SJCRH30 (cell line): ENCODE results near the gene CEP120. TPM values are rescaled to one million over a fixed set of nuclear protein-coding genes. Genes with fewer than 3 reads are reported as not detected.
A peak's percentile ranks its signal among the peaks of the same experiment; 100 is the strongest.

Experiments
- DNase-seq, 2 experiments: peaks; one replicate each; pipeline ENCODE4 v3.0.0-alpha.2; 2015 to 2020
- H3K27ac ChIP-seq: fragments of 250-450 bp; sonication (Bioruptor Pico); 2 replicates; pipeline ENCODE4 v1.5.1; 2020; ENCODE audit warnings: mild to moderate bottlenecking, moderate library complexity
- H3K27me3 ChIP-seq: fragments of 250-450 bp; sonication (Bioruptor Pico); 2 replicates; pipeline ENCODE4 v1.5.1; 2020; ENCODE audit warnings: mild to moderate bottlenecking, moderate library complexity
- H3K36me3 ChIP-seq: fragments of 250-450 bp; sonication (Bioruptor Pico); 2 replicates; pipeline ENCODE4 v1.5.1; 2020; ENCODE audit warnings: mild to moderate bottlenecking, moderate library complexity
- H3K4me1 ChIP-seq: fragments of 250-450 bp; sonication (Bioruptor Pico); 2 replicates; pipeline ENCODE4 v1.5.1; 2020; ENCODE audit warnings: mild to moderate bottlenecking, moderate library complexity
- H3K4me3 ChIP-seq: fragments of 250-450 bp; sonication (Bioruptor Pico); 2 replicates; pipeline ENCODE4 v1.5.1; 2020; ENCODE audit warnings: mild to moderate bottlenecking, moderate library complexity
- H3K9me3 ChIP-seq: fragments of 250-450 bp; sonication (Bioruptor Pico); replicated peaks from 2 replicates; pipeline ENCODE4 v1.5.1; 2020; ENCODE audit warnings: mild to moderate bottlenecking, moderate library complexity
- total RNA-seq: library from RNA; depleted of rRNA; stranded (reverse); fragments of >200 nt; shearing (Covaris generic); gene quantifications from 2 replicates; pipeline ENCODE4 v1.2.3, GENCODE V29; 2014

Gene CEP120
- total RNA-seq, 1 experiment from 2014 or later, result 23.5 TPM

DNA sequence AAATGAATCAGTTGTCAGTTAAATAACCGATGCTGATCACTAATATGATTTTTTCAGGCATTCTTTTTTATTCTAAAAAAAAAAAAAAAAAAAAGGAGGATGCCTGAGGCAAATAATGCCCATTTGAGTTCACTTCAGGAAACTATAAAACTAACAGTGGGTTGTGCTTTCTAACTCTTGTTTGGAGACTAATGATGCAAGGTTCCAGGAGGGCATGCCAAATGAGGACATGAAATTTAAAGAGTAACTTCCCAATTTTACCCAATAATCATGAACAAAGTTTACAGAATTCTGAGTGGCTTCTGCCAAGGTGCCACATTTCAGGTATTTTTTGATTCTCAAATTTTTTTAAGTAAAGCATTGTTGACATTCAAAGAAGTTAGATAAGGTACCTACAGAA is 41.0 kb downstream of the CEP120 start:
- H3K36me3 ChIP-seq, result peaks cover 41% of the 10 kb centered on the region
- no peak for DNase-seq

DNA sequence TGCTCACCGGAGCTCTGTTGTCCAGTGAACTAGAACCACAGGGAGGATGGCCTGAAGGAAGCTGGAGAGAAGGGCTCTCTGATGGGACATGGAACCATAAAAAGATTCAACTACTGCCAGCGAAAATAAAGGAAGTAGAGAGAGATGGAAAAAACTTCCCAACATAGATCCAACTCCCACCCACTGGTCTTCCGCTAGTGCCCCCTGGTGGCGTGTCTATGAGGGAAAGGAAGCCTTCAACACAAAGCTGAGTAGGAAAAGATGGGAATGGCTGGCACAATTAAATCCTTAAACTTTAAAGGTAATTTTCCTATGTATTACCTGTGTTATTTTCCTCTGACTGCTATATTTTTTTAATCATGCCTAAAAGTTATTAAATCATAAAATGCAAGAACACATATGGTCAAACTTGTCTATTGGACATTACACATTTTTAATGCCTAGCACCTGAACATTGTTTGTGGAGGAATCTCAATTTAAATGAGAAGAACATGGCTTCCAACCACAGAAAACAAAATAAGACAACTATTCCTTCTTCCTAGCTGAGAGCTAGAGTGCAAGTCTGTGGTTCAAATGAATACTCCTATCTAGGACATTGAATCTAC is 51.5 kb downstream of the CEP120 start:
- peak; percentile 64 to 75 for DNase-seq
- no peak overlapping the region for H3K27ac ChIP-seq
- peaks cover 25% of the 10 kb centered on the region for H3K36me3 ChIP-seq
- no peaks in the 10 kb centered on the region for H3K9me3 ChIP-seq
- H3K4me3 ChIP-seq, result no peak overlapping the region
- H3K4me1 ChIP-seq, result no peaks in the 10 kb centered on the region
- no peaks in the 10 kb centered on the region for H3K27me3 ChIP-seq

More for the DNA sequence above, 41.0 kb downstream of the CEP120 start:
- no peaks in the 10 kb centered on the region; the same call in 1 of the 2 replicates for H3K4me1 ChIP-seq
- H3K27me3 ChIP-seq, result no peaks in the 10 kb centered on the region
- no peak overlapping the region for H3K27ac ChIP-seq
- no peaks in the 10 kb centered on the region for H3K9me3 ChIP-seq
- no peak overlapping the region for H3K4me3 ChIP-seq

DNA sequence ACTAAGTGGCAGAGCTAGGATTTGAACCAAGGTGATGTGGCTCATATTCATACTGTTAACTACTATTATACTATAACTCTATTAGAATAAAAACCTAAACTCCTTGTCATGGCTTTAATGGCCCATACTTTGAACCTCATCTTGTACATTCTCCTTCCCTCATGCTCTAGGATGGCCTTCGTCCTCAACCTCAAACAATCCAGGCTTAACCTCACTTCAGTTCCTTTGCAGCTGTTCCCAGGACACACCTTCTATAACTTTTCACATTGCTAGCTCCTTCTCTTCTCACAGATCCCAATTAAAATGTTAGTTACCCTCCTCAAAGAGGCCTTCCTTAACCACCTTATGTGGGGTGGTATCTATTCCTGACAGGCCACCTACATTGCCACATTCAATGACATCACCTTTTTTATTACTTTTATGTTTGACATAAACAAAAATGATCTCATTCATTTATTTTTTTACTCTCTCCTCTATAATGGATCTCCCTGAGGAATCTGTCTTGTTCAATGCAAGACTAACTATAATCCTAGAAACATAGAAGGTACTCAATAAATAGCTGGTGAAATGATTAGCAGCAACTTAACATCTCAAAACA is 53.7 kb downstream of the CEP120 start:
- no peaks in the 10 kb centered on the region for H3K27me3 ChIP-seq
- DNase-seq, result no peak
- H3K36me3 ChIP-seq, result peaks cover 18% of the 10 kb centered on the region

DNA sequence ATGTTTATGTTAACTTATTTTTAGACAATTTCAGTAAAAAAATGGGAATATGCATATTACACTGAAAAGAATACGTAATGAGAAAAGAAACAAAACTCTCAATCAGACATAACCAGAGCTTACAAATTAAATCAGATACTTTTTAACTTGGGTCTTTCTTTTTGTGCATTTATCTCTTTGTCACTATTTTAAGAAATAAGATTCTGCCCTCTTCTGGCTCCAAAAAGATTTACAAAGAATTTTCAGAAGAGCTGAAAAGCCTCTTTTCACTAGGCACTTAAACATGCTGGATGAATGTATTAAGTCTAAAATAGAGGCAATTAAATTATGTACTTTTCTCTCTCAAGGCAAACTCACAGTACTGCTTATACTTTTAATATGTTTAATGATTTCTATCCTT is 55.5 kb downstream of the CEP120 start:
- DNase-seq, result peak in 1 of 2 experiments; percentile 34
- Histone ChIP-seq H3K9me3 (no peaks in the 10 kb centered on the region), H3K36me3 (peaks cover 16% of the 10 kb centered on the region), H3K4me3 (no peak overlapping the region), H3K27me3 (no peaks in the 10 kb centered on the region), H3K4me1 (no peaks in the 10 kb centered on the region), H3K27ac (no peak overlapping the region)

More for the DNA sequence above, 53.7 kb downstream of the CEP120 start:
- Histone ChIP-seq H3K4me1 (no peaks in the 10 kb centered on the region), H3K4me3 (no peak overlapping the region), H3K9me3 (no peaks in the 10 kb centered on the region), H3K27ac (no peak overlapping the region)

DNA sequence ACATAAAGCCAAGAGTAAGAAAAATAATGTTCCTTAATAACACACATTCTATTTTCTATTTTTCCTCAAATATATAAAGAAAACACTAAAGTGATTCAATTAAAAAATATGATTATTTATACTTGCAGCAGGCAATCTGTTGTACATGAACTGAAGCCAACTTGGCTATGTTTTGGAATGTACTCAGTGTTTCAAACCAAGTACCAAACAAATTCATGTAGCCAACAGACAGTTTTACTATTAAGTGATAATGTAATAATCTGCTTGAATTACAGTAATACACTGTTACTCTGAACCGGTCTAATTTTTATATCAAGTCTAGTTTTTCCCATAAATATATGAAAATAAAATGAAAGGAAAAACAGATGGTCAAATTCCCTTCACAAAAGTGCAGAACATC is 58.0 kb downstream of the CEP120 start:
- Histone ChIP-seq H3K27me3 (no peaks in the 10 kb centered on the region), H3K9me3 (no peaks in the 10 kb centered on the region), H3K27ac (no peak overlapping the region), H3K36me3 (peaks cover 3% of the 10 kb centered on the region; the same call in 1 of the 2 replicates), H3K4me1 (no peaks in the 10 kb centered on the region), H3K4me3 (no peak overlapping the region)
- DNase-seq, result no peak

DNA sequence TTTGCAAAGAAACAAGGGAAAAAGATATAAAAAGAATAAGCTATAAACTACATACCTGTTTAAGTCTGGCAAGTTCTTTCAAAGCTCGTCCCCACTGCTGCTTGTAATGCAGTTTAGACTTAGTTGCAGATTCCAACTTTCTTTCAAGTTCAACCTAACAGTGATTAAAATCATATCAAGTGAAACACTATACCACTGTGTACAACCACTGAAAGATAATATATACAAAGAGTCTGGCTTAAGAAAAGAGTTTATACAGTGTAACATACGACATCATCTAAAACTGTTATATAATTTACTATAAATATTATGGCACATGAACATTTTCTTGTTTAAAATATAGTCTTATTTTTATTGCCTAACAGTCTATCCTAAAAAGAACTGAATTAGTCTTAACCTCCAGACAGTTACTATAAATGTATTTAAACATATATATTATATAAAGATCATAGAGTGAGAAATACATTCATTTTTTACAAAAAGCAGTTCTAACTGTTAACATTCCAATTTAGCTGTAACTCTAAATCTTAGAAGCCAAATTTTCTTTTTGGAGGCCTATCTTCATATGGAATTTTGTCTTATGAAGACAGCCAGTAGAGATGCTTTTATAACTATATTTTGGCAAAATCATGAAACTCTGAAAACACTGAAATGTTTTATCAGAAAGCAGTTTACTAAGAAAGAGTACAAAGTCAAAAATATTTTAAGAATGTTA is 58.6 kb downstream of the CEP120 start:
- H3K36me3 ChIP-seq, result peaks cover 3% of the 10 kb centered on the region
- no peak for DNase-seq

DNA sequence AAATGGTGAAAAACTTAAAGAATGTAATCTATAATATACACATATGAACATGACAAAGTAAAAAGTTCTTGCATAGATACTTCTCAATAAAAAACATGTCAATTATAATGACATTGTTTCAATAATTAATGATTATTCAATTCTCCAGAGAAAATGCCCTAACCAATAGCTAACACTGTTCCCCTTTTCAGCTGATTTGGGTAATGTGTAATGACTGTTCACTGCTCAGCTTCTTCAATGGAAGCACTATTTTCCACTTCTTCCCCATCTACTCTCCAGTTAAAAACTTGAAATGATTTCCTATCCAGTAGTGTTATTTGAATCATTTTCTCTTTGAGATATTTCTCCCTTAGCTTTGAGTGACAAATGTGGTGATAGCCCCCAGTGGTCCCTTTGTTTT is 62.3 kb downstream of the CEP120 start:
- DNase-seq, result no peak
- H3K4me1 ChIP-seq, result no peaks in the 10 kb centered on the region
- no peaks in the 10 kb centered on the region for H3K9me3 ChIP-seq
- no peak overlapping the region for H3K4me3 ChIP-seq
- no peak overlapping the region for H3K27ac ChIP-seq
- no peaks in the 10 kb centered on the region for H3K27me3 ChIP-seq
- peaks cover 13% of the 10 kb centered on the region for H3K36me3 ChIP-seq

More for the DNA sequence above, 58.6 kb downstream of the CEP120 start:
- H3K9me3 ChIP-seq, result no peaks in the 10 kb centered on the region
- no peaks in the 10 kb centered on the region for H3K4me1 ChIP-seq
- no peak overlapping the region for H3K4me3 ChIP-seq
- no peaks in the 10 kb centered on the region for H3K27me3 ChIP-seq
- H3K27ac ChIP-seq, result no peak overlapping the region

DNA sequence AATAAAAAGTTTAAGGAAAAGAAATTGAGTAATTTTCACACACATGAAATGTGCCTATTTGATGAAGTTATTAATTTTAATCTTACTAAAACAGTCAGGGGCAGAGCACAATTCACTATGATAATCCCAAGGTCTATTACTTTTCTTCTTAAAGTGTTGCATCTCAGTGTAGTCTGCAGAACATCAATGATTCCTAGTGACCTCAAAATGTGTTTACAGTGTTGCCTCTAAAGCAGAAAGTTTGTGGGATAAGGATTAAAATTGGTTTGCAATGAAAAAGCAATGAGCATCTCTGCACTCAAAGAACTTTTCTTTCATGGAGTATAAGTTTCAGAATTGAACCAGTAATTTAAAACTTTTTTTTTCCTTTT is 63.0 kb downstream of the CEP120 start:
- no peak overlapping the region for H3K27ac ChIP-seq
- H3K4me3 ChIP-seq, result no peak overlapping the region
- H3K36me3 ChIP-seq, result peaks cover 13% of the 10 kb centered on the region
- no peaks in the 10 kb centered on the region for H3K27me3 ChIP-seq
- no peaks in the 10 kb centered on the region for H3K9me3 ChIP-seq
- H3K4me1 ChIP-seq, result no peaks in the 10 kb centered on the region
- DNase-seq, result no peak

DNA sequence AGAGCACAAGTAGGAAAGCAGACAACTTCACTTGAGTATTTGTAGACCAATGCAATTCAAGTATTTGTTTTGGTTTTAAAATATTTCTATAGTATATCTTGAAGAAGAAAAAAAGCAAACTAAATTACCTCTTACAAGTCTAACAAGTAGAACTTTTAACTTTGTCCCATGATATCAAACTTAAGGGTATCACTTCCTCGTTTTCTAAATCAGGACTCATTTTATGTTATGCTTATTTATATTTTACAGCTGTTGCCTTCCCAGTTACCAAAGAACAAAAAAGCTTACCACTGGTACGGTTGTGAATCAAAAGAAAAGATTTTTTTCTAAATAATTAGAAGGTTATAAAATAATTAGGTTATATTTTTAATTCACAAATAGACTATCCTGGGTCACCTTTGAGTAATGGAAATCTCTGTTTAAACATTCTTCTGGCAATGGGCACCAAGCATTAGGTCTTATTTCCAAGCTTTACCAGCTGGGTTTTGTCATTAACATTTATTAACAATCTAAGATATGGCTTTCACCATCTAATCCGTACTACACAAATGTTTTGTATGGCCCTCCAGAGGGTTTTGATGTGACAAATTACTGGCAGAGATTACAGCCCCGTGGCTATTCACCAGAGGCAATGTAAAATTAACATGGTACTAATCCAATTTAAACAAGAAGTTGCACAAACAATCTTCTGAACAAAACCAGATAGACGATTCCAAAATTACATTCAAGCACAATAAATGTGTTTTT is 63.6 kb downstream of the CEP120 start:
- H3K4me1 ChIP-seq, result no peaks in the 10 kb centered on the region
- peaks cover 13% of the 10 kb centered on the region for H3K36me3 ChIP-seq
- H3K4me3 ChIP-seq, result no peak overlapping the region
- H3K9me3 ChIP-seq, result no peaks in the 10 kb centered on the region
- no peak for DNase-seq
- H3K27me3 ChIP-seq, result no peaks in the 10 kb centered on the region
- no peak overlapping the region for H3K27ac ChIP-seq

DNA sequence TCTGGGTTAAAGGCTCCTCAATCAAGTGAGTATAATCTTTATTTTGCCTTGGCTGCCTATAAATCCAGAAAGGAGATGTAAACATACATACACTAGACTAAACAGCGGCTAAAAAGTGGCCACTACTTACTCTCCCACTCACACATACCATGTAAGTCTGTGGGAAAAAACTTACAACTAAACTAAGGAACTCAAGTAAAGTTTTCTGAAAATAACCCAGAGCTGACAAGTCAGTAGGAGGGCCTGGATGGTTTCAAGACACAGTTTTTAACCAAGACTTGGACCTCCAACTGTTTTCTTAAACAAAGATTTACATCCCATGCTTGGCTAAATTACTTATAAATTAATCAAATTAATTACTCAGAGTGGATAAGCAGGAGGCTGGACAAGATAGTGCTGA is 64.5 kb downstream of the CEP120 start:
- H3K36me3 ChIP-seq, result peaks cover 10% of the 10 kb centered on the region
- no peaks in the 10 kb centered on the region for H3K9me3 ChIP-seq
- H3K27ac ChIP-seq, result no peak overlapping the region
- no peak for DNase-seq
- no peak overlapping the region for H3K4me3 ChIP-seq
- H3K27me3 ChIP-seq, result no peaks in the 10 kb centered on the region
- H3K4me1 ChIP-seq, result no peaks in the 10 kb centered on the region

DNA sequence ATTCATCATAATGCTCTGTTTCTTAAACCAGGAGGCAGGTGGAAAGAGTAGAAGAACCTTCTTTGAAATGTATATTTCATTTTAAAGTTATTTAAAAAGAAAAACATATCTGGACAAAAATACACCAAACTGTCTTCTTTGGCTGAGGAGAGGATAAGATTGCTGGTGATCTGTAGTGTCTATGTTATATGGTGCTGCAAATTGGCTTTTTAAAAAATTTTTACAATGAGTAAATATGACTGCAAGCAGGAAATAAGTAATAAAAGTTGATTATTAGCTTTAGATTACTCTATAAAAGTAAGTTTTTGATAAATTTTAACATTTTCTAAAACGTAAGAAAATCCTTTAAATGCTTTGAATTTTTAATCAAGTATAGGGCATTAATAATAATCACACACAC is 64.9 kb downstream of the CEP120 start:
- DNase-seq, result no peak
- Histone ChIP-seq H3K27me3 (no peaks in the 10 kb centered on the region), H3K27ac (no peak overlapping the region)

DNA sequence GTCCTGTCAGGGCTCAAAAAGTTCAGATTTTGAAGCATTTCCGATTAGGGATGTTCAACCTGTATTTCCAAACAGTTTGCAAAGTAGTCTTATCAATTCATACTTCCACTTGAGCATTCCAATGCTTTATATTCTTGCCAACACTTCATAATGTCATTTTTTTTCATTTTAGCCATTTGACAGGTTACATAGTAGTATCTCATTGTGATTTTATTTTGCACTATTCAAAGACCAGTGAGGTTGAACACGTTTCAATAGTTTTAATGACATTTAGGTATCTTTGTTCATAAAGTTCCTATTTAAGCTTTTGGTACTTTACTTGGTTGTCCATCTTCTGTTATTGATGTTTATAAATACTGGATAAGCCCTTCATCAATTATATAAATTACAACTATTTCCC is 71.4 kb downstream of the CEP120 start:
- no peak for DNase-seq
- no peaks in the 10 kb centered on the region for H3K27me3 ChIP-seq
- H3K27ac ChIP-seq, result no peak overlapping the region
- H3K4me1 ChIP-seq, result no peaks in the 10 kb centered on the region
- H3K36me3 ChIP-seq, result peaks cover 11% of the 10 kb centered on the region; the same call in 1 of the 2 replicates
- H3K4me3 ChIP-seq, result no peak overlapping the region
- H3K9me3 ChIP-seq, result no peaks in the 10 kb centered on the region

More for the DNA sequence above, 64.9 kb downstream of the CEP120 start:
- Histone ChIP-seq H3K4me1 (no peaks in the 10 kb centered on the region), H3K9me3 (no peaks in the 10 kb centered on the region), H3K4me3 (no peak overlapping the region), H3K36me3 (peaks cover 10% of the 10 kb centered on the region)

DNA sequence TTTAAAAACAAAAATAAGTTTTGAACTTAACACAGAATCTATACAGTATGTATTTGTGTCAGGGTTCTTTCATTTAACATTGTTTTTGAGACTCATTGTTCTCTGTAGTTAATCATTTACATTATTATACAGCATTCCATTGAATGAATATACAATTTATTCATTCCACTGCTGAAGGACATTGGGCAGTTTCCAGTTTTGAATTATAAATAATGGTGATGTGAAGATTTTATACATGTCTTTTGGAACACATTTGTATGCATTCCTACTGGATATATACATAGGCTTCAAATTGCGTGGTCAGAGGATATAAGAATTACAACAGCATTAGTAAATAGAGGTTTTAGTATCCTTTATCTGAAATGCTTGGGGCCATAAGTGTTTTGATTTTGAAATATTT is 72.0 kb downstream of the CEP120 start:
- H3K27ac ChIP-seq, result no peak overlapping the region
- no peak overlapping the region for H3K4me3 ChIP-seq
- no peaks in the 10 kb centered on the region for H3K4me1 ChIP-seq
- H3K36me3 ChIP-seq, result peaks cover 12% of the 10 kb centered on the region; the same call in 1 of the 2 replicates
- H3K9me3 ChIP-seq, result no peaks in the 10 kb centered on the region
- DNase-seq, result no peak
- no peaks in the 10 kb centered on the region for H3K27me3 ChIP-seq

DNA sequence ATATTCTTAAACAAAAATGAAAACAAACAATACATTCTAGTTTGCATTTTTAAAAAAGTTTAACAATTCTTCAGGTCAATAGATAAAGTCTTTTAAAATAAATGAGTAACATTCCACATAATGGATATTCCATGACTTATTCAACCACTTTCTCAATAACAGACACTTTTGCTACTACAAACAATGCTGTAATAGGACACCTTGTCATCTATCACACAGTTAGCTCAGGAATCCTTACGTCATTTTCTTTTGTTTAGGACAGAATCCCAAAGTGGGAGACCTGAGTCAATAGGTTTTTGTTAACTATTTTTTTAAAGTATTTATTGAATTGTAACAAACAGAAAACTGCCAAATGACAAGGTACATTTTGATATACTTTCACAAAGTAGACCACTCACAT is 72.5 kb downstream of the CEP120 start:
- H3K4me3 ChIP-seq, result no peak overlapping the region
- no peaks in the 10 kb centered on the region for H3K9me3 ChIP-seq
- no peaks in the 10 kb centered on the region for H3K27me3 ChIP-seq
- no peak for DNase-seq
- no peak overlapping the region for H3K27ac ChIP-seq
- H3K36me3 ChIP-seq, result peaks cover 12% of the 10 kb centered on the region; the same call in 1 of the 2 replicates
- H3K4me1 ChIP-seq, result no peaks in the 10 kb centered on the region
